HTR-8/SVneo (cell line): ENCODE data around the gene CEBPB.
"Not testable (repeated sequence)": the region's sequence is repeated elsewhere in the genome, so short reads cannot be mapped to it uniquely, and the experiment has no call there.

ENCODE experiments used
- DNase-seq: peaks from one replicate; pipeline ENCODE4 v3.0.0; 2011; ENCODE audit warnings: low spot score, mixed read lengths; ENCODE audit not compliant: insufficient read length
- FAIRE-seq: peaks from 2 replicates; lab custom pipeline; 2011; peaks lifted over from hg19 to GRCh38; lab: Jason Lieb, UNC

Gene CEBPB

DNA sequence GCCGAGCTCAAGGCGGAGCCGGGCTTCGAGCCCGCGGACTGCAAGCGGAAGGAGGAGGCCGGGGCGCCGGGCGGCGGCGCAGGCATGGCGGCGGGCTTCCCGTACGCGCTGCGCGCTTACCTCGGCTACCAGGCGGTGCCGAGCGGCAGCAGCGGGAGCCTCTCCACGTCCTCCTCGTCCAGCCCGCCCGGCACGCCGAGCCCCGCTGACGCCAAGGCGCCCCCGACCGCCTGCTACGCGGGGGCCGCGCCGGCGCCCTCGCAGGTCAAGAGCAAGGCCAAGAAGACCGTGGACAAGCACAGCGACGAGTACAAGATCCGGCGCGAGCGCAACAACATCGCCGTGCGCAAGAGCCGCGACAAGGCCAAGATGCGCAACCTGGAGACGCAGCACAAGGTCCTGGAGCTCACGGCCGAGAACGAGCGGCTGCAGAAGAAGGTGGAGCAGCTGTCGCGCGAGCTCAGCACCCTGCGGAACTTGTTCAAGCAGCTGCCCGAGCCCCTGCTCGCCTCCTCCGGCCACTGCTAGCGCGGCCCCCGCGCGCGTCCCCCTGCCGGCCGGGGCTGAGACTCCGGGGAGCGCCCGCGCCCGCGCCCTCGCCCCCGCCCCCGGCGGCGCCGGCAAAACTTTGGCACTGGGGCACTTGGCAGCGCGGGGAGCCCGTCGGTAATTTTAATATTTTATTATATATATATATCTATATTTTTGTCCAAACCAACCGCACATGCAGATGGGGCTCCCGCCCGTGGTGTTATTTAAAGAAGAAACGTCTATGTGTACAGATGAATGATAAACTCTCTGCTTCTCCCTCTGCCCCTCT is 1.1 kb downstream of the CEBPB start:
- FAIRE-seq (peak; percentile 85), DNase-seq (no peak)

DNA sequence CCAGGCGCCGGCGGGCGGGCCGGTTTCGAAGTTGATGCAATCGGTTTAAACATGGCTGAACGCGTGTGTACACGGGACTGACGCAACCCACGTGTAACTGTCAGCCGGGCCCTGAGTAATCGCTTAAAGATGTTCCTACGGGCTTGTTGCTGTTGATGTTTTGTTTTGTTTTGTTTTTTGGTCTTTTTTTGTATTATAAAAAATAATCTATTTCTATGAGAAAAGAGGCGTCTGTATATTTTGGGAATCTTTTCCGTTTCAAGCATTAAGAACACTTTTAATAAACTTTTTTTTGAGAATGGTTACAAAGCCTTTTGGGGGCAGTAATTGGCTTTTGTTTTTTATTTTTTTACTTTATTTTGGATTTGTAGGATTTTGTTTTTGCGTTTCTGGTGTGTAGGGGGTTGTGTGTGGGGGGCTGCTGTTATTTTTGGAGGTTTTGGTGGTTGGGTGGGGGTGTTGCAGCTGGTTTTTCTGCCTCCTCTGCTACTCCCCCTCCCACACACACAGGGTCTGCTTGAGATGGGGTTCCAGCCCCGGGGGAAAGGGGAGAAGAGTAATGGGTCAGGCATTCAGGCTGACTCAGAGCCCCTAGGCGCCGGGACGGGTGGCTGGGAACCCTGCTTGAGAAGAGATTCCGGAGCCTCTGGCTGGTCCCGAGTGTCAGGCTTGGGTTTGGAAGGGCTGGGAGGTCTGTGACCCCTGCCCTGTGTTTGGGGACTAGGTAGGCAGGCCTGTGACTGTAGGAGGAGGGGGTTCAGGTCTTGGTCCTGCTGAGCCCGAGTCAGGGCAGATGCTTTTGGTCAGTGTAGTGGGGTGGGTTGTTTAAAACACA is 2.0 kb downstream of the CEBPB start:
- DNase-seq (peak; percentile 98), FAIRE-seq (peak; percentile 72)

DNA sequence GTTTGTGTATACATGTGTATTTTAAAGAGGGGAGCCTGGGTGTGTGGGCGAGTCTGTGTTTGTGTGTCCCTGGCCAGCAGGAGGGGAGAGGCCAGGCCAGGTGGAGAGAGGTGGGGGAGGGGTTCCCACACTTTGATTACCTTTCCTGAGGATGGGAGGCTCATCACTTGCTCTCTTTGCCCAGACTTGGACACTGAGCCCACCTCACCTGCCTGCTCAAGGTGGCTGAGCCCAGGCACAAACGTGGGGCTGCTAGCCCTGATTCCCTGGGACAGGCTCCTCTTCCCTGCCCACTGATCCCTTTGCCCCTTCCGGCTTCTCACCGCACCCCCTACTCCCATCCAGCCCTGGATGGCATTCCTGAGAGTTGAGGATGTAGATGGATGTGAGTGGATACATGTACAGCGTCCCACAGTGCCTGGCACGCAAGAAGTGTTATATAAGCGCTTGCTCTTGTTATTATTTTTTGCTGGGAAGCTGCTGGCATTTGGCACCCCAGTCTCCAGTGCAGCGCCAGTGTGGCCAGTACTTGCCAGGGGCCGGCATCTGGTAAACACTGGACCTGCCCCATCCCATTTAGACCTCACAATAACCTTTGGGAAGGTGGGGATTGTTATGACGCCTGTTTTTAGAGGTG is 2.7 kb downstream of the CEBPB start:
- DNase-seq = no peak
- FAIRE-seq = peak; percentile 74

DNA sequence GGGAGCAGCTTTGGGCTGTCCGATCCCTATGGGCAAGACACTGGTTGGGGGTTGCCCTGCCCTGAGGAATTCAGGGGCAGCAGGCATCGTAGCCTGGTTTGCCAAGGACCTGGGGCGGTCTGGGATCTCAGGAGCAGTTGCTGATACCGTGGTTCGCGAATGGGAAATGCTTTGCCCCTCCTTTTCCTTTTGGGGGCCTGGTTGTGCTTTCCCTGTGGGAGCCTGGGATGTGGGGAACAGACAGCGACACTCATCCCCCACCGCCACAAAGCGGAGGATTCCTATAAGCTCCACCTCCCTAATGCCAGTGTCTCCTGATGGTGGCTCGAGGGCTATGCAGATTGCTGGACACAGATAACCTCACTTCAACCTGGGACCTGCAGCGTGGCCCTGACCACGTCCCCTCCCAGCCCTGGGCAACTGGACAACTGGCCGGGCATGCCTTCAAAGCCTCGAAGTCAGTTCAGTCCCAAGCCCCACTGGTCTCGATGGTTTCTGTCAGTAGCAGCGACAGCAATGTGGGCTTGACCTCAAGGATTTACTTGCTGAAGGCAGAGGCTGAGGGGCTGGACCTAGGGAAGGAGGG is 3.3 kb downstream of the CEBPB start:
- FAIRE-seq = peak; percentile 72
- DNase-seq = no peak

DNA sequence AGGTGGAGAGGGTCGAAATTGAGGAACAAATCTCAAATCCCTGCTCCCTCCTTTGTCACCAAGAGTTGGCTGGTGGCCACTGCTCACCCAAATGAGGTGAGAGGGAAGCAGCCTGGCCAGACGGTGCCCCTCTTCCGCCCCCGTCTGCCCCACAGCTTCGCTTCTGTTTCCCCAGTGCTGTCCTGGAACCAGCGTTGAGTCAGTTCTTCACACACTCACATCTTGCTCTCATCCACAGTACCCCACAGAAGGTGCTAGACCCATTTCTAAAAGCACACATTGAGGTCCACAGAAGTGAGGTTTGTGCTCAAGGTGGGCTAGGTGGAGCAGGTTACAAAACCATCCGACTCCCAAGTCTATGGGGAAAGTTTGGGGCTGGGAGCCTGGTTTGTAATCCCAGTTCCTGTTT is 3.8 kb downstream of the CEBPB start:
- DNase-seq (no peak), FAIRE-seq (no peak)

DNA sequence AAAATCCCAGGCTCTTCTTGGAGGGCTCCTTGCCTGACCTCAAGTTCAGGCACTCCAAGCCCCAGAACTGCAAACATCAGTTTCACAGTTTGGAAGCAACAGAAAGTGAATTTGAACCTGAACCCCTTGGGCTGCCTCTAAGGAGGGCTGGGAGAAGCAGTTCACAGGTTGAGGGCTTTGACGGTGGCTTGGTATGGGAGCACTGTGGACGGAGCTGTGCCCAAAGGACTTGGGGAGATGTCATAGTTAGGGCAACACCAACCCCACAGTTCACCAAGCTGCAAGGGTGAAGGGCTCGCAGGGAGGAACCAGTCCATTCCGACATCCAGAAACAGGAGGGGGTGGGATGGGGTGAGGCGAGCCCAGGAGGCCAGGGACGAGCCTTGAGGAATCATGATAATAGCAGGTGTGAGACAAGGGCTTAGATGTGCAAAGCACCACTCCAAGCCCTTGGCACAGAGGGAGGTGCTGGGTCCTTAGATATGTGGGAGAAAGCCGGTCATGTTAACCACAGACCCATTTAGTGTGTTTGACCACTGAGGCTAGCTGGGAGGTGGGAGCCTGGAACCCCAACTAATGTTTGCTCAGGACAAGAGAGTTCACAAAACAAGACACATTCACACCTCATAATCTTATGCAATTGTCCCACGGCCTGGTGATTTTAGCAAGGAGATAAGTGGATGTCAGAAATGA is 4.3 kb downstream of the CEBPB start:
- DNase-seq = no peak
- no peak for FAIRE-seq

DNA sequence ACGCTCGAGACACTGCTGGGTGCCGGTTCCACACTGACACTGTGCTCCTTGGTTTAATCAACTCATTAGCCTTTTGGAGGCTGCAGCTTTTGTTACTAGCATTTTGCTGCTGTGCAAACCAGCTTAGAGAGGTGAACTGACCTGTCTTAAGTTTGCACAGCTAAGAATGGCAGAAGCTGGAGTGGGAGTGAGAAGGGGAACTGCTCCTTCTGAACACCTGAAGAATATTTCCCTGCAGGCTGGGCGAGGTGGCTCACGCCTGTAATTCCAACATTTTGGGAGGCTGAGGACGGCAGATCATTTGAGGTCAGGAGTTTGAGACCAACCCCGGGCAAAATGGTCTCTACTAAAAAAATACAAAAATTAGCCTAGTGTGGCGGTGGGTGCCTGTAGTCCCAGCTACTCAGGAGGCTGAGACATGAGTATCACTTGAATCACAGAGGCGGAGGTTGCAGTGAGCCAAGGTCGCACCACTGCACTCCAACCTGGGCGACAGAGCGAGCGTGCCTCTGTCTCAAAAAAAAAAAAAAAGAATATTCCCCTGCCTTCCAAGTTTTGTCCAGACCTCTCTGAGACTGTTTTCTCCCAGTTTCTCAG is 5.0 kb downstream of the CEBPB start:
- peak; percentile 80 for FAIRE-seq
- no peak for DNase-seq

DNA sequence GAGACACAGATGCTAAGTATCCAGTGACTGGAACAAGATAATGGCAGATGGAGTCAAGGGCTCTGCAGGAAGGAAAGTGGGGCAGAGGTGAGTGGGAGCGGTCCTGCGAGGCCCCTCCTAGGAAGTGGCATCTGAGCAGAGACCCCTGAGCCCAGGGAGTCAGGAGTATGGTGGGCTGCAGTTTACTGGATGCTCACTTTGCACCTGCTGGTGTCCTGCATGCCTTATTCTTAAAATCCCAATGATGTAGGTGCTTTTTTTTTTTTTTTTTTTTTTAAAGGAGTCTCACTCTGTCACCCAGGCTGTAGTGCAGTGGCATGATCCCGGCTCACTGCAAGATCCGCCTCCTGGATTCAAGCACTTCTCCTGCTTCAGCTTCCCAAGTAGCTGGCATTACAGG is 5.6 kb downstream of the CEBPB start:
- DNase-seq = no peak
- FAIRE-seq = no peak

DNA sequence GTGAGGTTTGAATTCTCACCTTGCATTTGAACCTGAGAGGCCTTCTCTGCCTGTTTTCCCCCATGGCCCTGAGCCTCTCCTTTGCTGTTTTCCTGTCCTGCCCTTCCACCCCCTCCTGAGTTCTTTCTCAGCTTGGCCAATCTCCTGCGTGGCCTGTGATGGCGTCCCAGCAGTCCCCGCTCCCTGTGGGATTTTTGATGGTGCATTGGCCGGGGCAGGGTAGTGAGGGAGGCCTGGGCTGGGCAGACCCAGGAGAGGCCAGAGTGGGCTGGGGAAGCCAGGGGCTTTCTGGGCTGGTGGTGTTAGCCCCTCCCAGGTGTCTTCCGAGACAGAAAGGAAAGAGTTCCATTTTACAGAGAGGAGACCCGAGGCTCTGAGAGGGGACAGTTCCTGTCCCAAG is 6.3 kb downstream of the CEBPB start:
- FAIRE-seq (no peak), DNase-seq (no peak)

DNA sequence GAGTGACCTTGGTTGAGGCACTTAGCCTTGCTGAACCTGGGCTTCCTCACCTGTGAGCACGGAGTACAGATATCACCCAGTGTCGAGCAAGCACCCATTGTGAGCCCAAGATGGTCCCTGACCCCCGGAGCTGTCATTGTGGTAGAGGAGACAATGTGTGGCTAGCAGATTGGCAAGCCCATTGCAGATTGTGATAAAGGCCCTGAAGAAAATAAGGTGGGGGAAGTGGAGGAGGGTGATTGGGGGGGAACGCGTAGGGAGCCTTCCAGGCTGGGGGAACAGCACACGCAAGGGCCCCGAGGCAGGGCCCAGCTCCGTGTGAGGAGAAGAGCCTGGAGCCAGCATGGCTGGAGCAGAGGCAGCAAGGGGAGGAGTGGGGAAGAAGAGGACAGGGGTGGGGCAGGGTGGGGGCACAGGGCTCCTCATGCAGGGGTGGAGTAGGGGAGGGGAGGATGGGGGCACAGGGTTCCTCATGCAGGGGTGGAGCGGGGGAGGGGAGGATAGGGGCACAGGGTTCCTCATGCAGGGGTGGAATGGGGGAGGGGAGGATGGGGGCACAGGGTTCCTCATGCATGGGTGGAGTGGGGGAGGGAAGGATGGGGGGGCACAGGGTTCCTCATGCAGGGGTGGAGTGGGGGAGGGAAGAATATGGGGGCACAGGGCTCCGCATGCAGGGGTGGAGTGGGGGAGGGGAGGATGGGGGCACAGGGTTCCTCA is 7.0 kb downstream of the CEBPB start:
- no peak for DNase-seq
- FAIRE-seq = peak; percentile 16

DNA sequence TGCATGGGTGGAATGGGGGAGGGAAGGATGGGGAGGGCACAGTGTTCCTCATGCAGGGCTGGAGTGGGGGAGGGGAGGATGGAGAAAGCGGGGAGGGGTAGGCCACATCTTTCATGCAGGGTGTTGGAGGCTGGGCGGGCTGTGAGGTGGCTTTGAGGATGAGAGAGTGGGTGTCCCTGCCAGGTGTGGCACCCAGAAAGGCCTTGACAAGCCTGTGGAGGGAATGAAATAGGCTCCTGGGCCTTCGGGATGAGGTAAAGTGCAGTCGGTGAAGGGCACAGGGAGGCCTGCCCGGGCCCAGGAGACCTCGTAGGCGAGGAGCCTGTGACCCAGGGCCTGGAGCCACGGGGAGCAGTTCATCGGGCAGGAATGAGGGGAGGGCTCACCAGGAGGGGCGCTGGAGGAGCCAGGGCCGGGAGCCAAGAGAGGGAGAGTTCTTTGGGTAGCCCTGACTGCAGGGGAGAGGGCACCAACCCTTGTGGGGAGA is 7.6 kb downstream of the CEBPB start:
- FAIRE-seq = no peak
- no peak for DNase-seq

DNA sequence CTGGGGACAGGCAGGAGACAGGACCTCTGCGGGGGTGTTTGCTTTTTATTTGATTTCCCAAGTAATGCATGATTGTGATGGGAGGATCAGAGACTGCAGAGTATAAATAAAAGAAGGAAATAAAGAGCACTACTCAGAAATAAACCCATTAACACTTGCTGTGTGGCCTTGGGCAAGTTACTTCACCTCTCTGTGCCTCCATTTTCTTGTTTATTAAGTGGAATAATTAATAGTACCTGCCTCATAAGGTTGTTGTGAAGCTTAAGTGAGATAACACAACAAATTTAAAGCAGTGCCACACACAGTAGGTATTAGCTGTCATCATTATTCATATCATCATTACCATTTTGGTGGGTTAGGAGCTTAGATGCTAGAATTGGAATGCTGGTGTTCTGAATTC is 8.1 kb downstream of the CEBPB start:
- FAIRE-seq (peak; percentile 13), DNase-seq (no peak)

DNA sequence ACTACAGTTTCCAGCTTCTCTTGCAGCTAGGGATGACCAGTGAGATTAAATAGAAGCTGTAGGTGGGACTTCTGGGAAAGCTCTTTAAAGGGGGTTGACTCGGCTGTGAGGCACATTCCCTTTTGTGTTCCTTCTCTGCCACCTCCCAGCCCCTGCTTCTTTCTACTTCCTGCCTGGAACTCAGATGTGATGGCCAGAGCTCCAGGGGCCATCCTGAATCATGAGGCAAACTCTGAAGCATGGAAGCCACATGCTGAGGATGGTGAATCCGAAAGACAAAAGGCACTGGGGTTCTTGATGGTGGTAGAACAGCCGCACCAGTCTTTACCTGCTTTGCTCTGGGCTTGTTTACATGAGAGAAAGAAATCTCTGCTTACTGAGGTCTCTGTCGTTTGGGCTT is 9.1 kb downstream of the CEBPB start:
- FAIRE-seq = peak; percentile 44
- DNase-seq = no peak

DNA sequence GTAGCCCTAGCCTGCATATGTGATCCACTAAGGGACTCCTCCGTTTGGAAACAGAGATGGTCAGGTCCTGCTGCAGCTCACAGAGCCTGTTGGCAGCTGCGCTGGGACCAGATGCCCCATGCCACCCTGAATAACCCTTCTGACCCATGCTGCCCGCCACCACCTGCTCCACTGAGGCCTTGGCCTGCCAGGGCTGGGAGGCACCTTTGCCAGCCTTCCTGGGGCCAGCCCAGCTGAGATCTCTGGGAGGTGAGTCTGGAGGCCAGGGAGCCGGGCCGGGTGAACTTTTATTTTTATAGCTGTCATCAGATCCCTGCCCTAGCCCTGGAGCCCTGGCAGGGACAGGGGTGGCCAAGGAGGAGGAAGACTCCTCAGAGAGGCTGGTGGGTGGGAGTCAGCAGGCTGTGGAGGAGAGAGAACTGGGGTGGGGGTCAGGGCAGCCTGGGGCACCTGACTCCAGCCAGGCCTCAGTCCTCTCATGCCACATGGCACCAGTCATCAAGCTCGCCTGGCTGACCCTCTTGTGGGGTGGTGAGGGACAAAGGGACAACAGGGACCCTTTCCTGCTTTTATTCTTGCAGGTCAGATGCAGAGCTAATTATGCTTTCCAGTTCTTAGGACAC is 10.0 kb downstream of the CEBPB start:
- FAIRE-seq = peak; percentile 69
- DNase-seq = no peak

DNA sequence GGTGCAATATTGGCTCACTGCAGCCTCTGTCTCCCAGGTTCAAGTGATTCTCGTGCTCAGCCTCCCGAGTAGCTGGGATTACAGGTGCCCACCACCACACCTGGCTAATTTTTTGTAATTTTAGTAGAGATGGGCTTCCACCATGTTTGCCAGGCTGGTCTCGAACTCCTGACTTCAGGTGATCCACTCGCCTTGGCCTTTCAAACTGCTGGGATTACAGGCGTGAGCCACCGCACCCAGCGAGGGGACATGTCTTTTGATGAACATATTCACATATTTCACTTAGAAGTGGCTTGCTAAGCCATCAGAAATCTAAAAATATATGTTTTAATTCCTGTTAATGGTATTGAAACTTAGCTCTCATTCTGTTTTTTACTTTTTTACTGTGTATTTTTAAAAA is 11.1 kb downstream of the CEBPB start:
- DNase-seq, FAIRE-seq: not testable (repeated sequence)

DNA sequence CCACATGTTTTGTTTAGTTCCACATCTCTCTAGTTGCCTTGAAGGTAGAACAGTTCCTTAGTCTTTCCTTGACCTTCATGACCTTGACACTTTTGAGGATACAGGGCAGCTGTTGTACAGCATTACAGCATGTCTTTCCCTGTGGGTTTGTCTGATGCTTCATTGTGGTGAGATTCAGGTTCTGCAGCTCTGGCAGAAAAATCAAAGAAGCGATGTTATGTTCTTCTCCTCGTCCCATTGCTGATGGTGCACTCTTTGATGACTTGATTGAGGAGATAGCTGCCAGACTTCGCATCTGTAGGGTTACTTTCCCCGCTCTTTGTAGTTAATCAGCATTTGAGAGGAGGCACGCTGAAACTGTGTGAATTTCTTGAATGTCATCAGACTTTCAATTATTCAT is 12.0 kb downstream of the CEBPB start:
- DNase-seq = no peak
- FAIRE-seq = peak; percentile 83

DNA sequence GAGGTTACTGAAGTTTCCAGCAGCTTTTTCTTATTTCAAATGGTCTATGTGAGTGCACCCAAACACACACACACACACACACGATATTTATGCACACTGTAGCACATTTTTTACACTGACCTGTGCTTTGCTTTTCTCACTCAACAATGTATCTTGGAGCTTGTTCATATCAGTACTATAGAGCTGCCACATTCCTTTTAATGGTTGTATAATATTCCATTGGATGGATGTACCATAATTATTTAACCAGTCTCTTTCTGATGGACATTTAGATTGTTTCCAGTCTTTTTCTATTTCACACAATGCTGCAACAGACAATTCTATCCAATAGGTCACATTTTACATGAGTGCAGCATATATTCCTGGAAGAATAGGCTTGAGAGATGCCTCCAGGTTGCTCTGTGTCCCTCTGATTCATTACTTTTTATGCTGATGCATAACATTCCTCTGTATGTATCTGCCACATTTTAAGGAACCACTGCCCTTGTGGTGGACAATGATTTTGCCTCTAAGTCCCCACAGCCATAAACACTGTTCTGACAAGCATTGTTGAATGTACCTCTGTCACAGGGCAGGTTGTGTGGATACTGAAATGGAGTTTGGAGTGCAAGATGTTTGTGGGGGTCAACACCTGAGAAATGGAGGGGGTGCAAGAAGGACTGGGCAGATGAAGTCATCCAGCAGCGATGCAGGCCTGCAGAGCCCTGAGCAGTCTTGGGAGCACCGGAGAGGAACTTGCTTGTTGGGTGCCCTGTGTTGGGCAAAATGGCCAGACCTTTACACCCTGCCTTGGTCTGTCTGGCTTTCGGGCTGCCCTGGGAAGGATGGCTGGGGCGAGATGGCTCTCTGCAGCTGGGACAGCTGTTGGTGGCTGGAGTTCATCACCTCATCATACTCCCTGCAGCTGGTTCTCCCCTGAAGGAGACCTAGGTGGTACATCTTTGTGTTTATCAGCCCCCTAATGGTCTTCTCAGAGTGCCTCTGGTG is 13.6 kb downstream of the CEBPB start:
- no peak for DNase-seq
- FAIRE-seq = peak; percentile 98
